Osteoblast (primary cell): Measurements from ENCODE around the gene DLGAP5. TPM values are rescaled to one million over a fixed set of nuclear protein-coding genes. Genes with fewer than 3 reads are reported as not detected.

Experiments used
- DNase-seq: peaks from one replicate; pipeline ENCODE4 v3.0.0; 2011; ENCODE audit warnings: low spot score, mixed read lengths; ENCODE audit not compliant: insufficient read length; ENCODE audit errors: missing footprints
- H2AFZ ChIP-seq: 2 replicates; pipeline ENCODE4 v1.6.0; 2011; ENCODE audit warnings: mild to moderate bottlenecking, low read length
- H3K27ac ChIP-seq: 2 replicates; pipeline ENCODE4 v1.5.1; 2011; ENCODE audit warnings: mild to moderate bottlenecking, low read depth, low read length, moderate library complexity
- H3K27me3 ChIP-seq: 2 replicates; pipeline ENCODE4 v1.6.0; 2012; ENCODE audit warnings: mild to moderate bottlenecking, control low read depth, inconsistent platforms, low read length, moderate library complexity; ENCODE audit not compliant: insufficient read depth
- H3K36me3 ChIP-seq: 2 replicates; pipeline ENCODE4 v1.5.1; 2011; ENCODE audit warnings: mild to moderate bottlenecking, low read length, control low read depth, moderate library complexity; ENCODE audit not compliant: insufficient read depth
- H3K4me1 ChIP-seq: 2 replicates; pipeline ENCODE4 v1.5.1; 2011; ENCODE audit warnings: mild to moderate bottlenecking, low read length, control low read depth, moderate library complexity; ENCODE audit not compliant: insufficient read depth
- H3K4me2 ChIP-seq: 2 replicates; pipeline ENCODE4 v1.6.0; 2011; ENCODE audit warnings: mild to moderate bottlenecking, low read length; ENCODE audit not compliant: insufficient read depth
- H3K4me3 ChIP-seq: fragments of 200-600 bp; sonication (generic); 3 replicates; pipeline ENCODE4 v1.5.1; 2012; ENCODE audit warnings: mild to moderate bottlenecking, low read length, inconsistent platforms; ENCODE audit not compliant: insufficient read depth
- H3K79me2 ChIP-seq: 2 replicates; pipeline ENCODE4 v1.6.0; 2012; ENCODE audit warnings: mild to moderate bottlenecking, low read length, control low read depth, inconsistent platforms; ENCODE audit not compliant: insufficient read depth
- H3K9me3 ChIP-seq: 2 replicates; pipeline ENCODE4 v1.5.1; 2011; ENCODE audit warnings: low read depth, low read length, control low read depth
- H4K20me1 ChIP-seq: 2 replicates; pipeline ENCODE4 v1.6.0; 2012; ENCODE audit warnings: mild to moderate bottlenecking, low read length, control low read depth; ENCODE audit not compliant: insufficient read depth
- total RNA-seq: library from RNA; depleted of rRNA; stranded (reverse); fragments of >200 nt; gene quantifications from 2 replicates; pipeline ENCODE4 v1.2.3, GENCODE V29; 2012
- TF ChIP-seq, protein P1 (sequence below): IDR thresholded peaks from 2 replicates; pipeline ENCODE4 v1.5.1; 2011; ENCODE audit warnings: mild to moderate bottlenecking, low read depth, low read length, moderate library complexity; ENCODE audit errors: extremely low read depth

The DLGAP5 gene
- total RNA-seq, 1 donor: 5.1 TPM

GRCh38 chr14:55098561-55098898, 92.9 kb downstream of the DLGAP5 start:
- Histone ChIP-seq H3K79me2 (no peaks in the 10 kb centered on the region), H3K4me1 (peaks cover 25% of the 10 kb centered on the region), H3K27ac (no peak overlapping the region), H4K20me1 (no peaks in the 10 kb centered on the region), H3K27me3 (no peaks in the 10 kb centered on the region), H3K36me3 (no peaks in the 10 kb centered on the region), H3K9me3 (no peaks in the 10 kb centered on the region), H3K4me2 (no peak overlapping the region), H3K4me3 (no peak overlapping the region), H2AFZ (peak overlapping the region; percentile 61)
- DNase-seq: no peak
- TF ChIP-seq, protein P1, sequence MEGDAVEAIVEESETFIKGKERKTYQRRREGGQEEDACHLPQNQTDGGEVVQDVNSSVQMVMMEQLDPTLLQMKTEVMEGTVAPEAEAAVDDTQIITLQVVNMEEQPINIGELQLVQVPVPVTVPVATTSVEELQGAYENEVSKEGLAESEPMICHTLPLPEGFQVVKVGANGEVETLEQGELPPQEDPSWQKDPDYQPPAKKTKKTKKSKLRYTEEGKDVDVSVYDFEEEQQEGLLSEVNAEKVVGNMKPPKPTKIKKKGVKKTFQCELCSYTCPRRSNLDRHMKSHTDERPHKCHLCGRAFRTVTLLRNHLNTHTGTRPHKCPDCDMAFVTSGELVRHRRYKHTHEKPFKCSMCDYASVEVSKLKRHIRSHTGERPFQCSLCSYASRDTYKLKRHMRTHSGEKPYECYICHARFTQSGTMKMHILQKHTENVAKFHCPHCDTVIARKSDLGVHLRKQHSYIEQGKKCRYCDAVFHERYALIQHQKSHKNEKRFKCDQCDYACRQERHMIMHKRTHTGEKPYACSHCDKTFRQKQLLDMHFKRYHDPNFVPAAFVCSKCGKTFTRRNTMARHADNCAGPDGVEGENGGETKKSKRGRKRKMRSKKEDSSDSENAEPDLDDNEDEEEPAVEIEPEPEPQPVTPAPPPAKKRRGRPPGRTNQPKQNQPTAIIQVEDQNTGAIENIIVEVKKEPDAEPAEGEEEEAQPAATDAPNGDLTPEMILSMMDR: no peak

Other genes with a start within 250 kb of the DLGAP5 start
- 4.3 and 9.4 TPM in 2 replicates for gene WDHD1, start 164.5 kb downstream of the DLGAP5 start, total RNA-seq
- gene SOCS4, start 164.3 kb downstream of the DLGAP5 start, total RNA-seq: 15.6 and 16.8 TPM in 2 replicates
- gene MAPK1IP1L, start 139.9 kb downstream of the DLGAP5 start, total RNA-seq: 37.4 and 42.0 TPM in 2 replicates
- 368 and 433 TPM in 2 replicates for gene LGALS3, start 62.3 kb downstream of the DLGAP5 start, total RNA-seq
- gene FBXO34, start 79.8 kb upstream of the DLGAP5 start, total RNA-seq: 24.2 and 24.6 TPM in 2 replicates
- 21.7 and 24.5 TPM in 2 replicates for gene ATG14, start 220.2 kb upstream of the DLGAP5 start, total RNA-seq
- not detected in 2 replicates for gene TBPL2, start 249.0 kb upstream of the DLGAP5 start, total RNA-seq